GM12801 (cell line): Measurements from ENCODE around the gene CAMTA1.

Experiments used
- CTCF ChIP-seq: IDR thresholded peaks from one replicate; pipeline ENCODE4 v1.5.1; 2011; ENCODE audit warnings: control low read depth; ENCODE audit not compliant: insufficient read length; ENCODE audit errors: extremely low read depth

CAMTA1 gene

GRCh38 chr1:7778133-7778628 lies 992.9 kb downstream of the CAMTA1 start:
- no peak for TF ChIP-seq CTCF

DNA sequence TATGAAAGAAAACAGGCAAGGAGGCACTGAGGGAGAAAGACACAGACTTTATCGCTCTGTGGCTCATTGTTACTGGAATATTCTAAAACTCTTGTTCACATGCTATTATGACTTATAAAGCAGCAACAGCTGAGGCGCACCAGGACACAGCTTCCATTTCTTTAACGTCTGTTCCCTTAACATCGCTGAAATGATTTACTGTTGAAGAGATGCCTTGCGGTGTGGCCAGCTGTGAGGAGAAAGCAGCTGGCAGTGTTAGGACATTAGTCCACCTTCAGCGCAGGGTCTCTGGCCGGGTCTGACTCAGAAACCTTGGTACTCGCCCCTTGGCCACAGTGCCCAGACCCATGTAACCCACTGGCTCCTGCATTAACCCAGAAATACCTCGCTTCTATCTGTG lies 995.7 kb downstream of the CAMTA1 start:
- no peak for TF ChIP-seq CTCF

GRCh38 chr1:7781501-7781900 lies 996.2 kb downstream of the CAMTA1 start:
- TF ChIP-seq CTCF = no peak

DNA sequence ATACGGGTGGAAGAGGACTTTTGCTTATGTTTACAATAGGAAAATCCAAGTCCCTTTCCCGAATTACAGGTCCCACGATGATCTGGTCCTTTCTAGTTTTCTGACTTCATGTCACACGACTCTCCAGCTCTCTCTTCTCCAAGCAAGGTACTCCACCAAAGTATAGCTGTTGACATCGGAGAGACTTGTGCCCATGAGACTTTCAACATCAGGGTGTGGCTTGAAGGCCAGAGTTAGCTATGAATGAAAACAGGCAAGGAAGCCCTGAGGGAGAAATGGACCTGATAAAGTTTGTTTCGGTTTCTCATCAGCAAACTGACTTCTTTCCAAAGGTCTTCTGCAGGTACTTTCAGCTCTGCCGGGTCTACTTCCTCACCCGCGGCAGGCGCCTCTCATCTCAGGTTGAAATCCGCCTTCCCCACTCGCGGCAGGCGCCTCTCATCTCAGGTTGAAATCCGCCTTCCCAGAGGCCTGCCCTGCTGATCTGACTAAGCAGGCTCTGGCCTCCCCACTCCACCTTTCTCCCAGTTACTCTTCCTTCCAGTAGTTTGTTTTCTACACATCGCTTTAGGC lies 996.8 kb downstream of the CAMTA1 start:
- no peak for TF ChIP-seq CTCF

DNA sequence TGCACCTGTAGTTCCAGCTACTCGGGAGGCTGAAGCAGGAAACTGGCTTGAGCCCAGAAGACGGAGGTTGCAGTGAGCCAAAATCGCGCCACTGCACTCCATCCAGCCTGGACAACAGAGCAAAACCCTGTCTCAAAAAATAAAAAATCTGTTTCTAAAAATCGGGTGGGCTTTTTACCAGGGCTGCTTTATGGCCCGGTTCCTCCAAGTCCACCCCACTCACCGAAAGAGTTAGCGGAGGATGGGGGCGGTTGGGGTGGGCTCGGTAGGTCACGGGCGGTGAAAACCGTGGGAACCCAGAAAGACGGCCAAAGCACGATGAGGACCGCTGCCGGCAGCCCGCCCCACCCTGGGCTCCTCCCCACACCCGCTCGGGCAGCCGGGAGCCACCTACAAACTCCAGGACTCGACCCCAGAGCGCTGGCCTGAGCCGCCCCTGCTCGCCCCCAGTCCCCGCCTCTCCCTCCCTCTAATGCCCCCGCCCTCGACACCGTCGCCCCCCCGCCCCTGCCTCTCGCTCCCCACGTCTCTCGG lies 998.0 kb downstream of the CAMTA1 start:
- no peak for TF ChIP-seq CTCF

DNA sequence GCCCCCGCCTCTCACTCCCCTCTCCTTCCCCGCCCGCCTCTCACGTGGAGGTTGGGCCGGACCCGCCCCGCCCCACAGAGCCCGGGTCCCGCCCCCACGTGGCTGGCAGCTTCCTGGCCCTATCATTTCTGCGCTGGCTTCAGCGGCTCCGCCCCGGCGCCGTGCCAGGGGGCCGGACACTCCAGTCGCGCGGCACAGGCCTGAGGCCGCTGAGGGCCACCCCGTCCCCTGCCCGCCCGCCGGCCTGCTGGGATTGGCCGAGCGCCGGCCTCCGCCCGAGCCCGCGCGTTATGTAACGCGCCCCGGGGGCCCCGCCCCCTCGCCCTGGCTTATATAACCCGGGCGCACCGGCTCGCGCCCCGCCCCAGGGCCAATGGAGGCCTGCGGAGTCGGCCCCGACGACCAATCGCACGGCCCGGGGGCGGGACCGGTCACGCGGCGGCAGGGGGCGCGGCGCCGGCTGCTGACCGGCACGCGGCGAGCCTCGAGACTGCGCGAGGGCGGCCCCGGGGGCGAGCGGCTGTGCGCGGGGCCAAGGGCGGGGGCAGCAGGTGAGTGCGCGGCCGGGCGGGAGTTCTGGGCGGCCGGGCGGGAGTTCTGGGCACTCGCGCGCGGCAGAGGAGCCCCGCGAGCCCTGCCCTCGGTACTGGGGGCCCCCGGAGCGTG lies 998.7 kb downstream of the CAMTA1 start, which contains the start of gene PER3:
Gene PER3, plus strand, starts transcription at position 466 of the 666 bp plus-strand sequence. CDS start 587 bp downstream, outside the sequence.
- no peak for TF ChIP-seq CTCF

- TF ChIP-seq CTCF = no peak
These were observed 999.3 kb downstream of the CAMTA1 start for GRCh38 chr1:7784492-7785071.
